ENCODE results near the gene MYO10. TPM values are rescaled to one million over a fixed set of nuclear protein-coding genes. Genes with fewer than 3 reads are reported as not detected.
"Not testable (repeated sequence)": the region's sequence is repeated elsewhere in the genome, so short reads cannot be mapped to it uniquely, and the experiment has no call there.

MYO10 gene
- polyA plus RNA-seq, 4 donors, result 28.8 to 46.4 (median 40.1) TPM

- DNase-seq (ENCODE audit: low read depth in 4 of 4, low spot score in 3 of 4), result no peak
These were observed 178.9 kb downstream of the MYO10 start for GRCh38 chr5:16757146-16757545.

- no peak for DNase-seq (ENCODE audit: low read depth in 4 of 4, low spot score in 3 of 4)
These were observed 179.4 kb downstream of the MYO10 start for GRCh38 chr5:16756692-16757091.

- DNase-seq (ENCODE audit: low read depth in 4 of 4, low spot score in 3 of 4), result no peak
These were observed 180.4 kb downstream of the MYO10 start for GRCh38 chr5:16755641-16756040.

- no peak for DNase-seq (ENCODE audit: low read depth in 4 of 4, low spot score in 3 of 4)
These were observed 181.5 kb downstream of the MYO10 start for GRCh38 chr5:16754601-16755000.

GRCh38 chr5:16754086-16754485, 182.0 kb downstream of the MYO10 start:
- DNase-seq (ENCODE audit: low read depth in 4 of 4, low spot score in 3 of 4), result no peak

- DNase-seq (ENCODE audit: low read depth in 4 of 4, low spot score in 3 of 4), result no peak
These were observed 185.6 kb downstream of the MYO10 start for GRCh38 chr5:16750445-16750844.

DNA sequence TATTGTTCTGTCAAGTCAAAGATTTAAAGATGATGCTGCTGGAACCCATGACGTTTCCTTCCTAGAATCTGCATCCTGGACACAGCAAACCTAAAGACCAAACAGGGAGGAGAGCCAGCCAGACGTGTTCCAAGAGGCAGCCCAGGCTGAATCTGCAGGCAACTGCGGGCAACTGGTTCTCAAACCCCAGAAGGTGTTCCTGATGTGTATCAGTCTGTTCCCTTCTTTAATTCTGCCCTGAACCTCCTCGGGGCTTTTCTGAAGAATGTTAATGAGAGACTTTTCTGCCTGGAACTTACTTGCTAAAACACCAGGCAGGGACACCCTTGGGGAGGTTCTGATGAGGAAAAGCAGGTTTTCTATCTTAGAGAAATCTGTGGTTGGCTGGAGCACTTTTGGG, 186.5 kb downstream of the MYO10 start:
- no peak for DNase-seq (ENCODE audit: low read depth in 4 of 4, low spot score in 3 of 4)

DNA sequence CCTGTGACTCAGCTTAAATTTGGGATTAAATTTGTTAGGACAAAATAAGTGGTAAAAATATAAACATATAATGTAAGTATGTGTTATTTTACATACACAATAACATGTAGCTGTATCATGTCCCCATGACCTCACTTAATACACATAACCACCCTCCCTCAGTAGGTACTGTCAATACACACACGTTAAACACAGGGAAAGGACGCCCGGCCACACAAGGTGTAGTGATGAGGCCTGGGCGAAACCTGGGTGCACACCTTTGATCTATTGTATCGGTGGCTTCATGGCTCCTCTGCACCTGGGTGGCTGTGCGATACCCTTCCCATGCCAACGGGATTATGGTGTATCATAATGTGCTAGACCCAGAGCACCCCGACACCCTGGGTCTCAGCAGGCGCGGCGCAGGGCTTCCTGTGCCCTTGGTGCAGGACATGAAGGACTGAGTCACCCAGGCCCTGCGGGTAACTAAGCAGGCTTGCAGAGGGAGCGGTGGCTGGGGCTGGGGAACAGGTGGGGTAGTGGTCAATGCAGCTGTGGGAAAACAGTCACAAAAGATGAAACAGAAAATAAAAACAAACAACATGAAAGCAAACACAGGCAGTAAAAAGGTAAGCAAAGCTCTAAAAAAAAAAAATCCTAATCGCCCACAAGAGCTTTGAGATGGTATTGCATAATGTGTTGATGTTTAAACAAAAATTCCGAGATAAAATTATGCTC, 191.8 kb downstream of the MYO10 start:
- DNase-seq (ENCODE audit: low read depth in 4 of 4, low spot score in 3 of 4), result no peak

GRCh38 chr5:16742938-16743337, 193.2 kb downstream of the MYO10 start:
- DNase-seq (ENCODE audit: low read depth in 4 of 4, low spot score in 3 of 4), result no peak

- no peak for DNase-seq (ENCODE audit: low read depth in 4 of 4, low spot score in 3 of 4)
These were observed 195.2 kb downstream of the MYO10 start for GRCh38 chr5:16740811-16741392.

DNA sequence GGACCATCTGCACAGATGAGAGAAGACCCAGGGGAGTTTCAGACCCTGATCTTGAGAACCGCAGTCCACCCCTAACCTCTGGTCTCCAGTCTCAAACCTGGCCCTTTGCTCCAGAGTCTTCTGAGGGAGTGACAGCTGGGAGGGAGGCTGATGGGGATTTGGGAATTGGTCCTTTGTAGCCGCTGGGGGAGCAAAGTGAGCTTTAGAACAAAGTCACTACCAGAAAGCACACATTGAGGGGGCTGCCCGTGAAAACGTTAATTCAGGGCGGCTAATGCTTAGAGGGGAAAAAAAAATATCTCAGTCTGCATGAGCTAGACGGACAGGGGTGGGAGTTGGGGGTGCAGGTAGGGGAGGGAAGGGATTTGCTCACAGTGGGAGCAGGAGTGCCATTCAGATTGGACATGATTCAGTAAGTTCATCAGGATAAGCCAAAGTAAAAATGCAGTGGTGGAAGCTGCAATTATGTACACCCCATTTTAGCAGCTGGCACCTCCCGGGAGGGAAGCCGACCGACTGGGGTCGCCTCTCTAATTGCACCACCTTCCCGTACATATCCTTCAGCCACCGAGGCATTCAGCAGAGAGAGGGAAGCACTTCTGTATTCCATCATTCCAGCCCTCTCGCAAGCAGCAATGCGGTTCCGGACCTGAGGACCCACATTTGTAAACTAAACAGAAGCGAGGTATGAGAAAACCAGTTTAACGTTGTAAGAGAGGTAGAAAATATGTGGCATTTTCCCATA, 195.8 kb downstream of the MYO10 start:
- no peak for DNase-seq (ENCODE audit: low read depth in 4 of 4, low spot score in 3 of 4)

DNA sequence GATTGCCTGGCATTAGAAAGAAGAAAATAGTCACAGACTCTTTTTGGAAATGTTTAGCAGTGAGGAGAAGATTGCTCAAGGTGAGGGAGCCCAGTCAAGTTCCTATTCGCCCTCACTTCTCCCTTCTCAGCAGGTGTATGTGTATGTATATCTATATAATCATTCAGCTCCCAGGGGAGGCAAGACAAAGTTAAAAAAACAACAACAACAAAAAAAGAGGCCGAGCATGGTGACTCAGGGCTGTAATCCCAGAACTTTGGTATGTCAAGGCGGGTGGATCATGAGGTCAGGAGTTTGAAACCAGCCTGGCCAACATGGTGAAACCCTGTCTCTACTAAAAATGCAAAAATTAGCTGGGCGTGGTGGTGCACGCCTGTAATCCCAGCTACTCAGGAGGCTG, 197.7 kb downstream of the MYO10 start:
- not testable (repeated sequence) for DNase-seq (ENCODE audit: low read depth in 4 of 4, low spot score in 3 of 4)

GRCh38 chr5:16737620-16738364, 198.3 kb downstream of the MYO10 start:
- DNase-seq (ENCODE audit: low read depth in 4 of 4, low spot score in 3 of 4), result no peak

GRCh38 chr5:16737209-16737608, 198.9 kb downstream of the MYO10 start:
- no peak for DNase-seq (ENCODE audit: low read depth in 4 of 4, low spot score in 3 of 4)

DNA sequence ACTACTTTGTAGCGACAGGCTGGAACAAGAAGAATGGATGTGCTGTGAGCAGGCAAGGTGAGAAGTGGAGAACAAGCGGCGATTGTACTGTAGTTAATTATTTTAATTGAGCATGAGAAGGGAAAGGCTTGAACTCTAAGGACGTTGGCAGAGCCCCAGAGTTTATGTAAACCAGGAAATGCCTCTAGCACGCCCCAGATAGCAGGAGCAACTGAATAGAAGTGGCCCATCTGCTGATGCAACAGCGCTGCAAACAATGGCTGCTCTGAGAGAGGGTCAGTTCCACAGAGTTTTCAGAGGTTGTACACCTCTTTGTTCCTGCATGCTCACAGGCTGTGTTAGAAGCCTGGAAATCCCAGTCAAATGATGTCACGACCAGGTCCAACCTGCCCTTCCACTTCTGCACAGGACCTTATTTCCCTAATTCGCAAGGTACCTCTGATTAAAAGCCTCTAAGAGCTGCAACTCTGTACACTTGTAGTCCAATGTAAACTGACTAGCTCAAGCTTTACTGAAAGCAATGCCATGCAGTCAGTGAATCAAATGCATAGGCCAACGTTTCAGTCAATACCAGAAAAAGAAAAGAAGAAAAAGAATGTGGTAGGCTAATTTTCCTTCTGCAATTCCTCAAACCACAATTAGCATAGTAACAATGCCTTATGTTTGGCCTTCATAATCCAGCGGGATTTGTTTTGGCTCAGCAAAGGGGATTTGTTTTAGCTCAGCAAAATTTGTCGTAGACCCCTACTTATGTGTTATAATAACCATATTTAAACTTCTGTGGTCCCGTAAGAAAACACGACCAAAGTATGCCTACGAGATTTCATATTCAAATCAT, 199.7 kb downstream of the MYO10 start:
- DNase-seq (ENCODE audit: low read depth in 4 of 4, low spot score in 3 of 4), result peak in 1 of 4 donors; percentile 33

DNA sequence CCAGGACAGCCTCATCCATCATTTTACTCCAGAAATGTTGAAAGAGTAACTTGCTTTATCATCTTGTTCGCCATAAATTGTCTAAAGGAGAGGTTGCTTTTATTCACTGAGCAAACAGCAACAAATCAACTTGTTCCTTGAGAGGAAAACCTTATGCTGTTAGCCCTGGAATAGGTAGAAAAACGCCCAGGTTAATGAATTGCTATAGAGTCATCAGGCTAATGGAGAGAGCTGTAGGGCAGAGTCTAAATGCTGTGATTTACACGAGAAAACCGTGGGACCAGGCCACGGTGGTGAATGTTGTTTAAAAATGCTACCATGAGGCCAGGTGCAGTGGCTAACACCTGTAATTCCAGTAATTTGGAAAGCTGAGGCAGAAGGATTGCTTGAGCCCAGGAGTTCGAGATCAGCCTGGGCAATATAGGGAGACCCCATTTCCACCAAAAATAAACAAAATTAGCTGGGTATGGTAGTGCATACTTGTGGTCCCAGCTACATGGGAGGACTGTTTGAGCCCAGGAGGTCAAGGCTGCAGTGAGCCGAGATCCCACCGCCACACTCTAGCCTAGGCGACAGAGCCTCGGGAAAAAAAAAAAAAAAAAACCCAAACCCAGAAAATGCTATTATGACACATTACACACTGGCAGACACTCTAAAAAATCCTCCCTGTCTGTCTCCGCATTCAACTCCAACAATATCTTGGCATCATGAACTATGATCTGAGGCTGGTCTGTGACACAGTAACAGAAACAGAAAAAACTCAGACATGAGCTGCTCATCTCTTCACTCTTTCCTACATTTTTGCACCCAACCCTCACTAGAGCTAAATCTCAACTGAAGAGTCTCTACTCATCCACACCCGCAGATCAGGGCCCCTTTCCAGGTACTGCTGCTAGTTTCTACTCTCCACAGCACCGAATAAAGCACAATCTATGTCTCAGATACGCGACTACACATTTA, 200.7 kb downstream of the MYO10 start:
- DNase-seq (ENCODE audit: low read depth in 4 of 4, low spot score in 3 of 4), result no peak

- no peak for DNase-seq (ENCODE audit: low read depth in 4 of 4, low spot score in 3 of 4)
These were observed 202.6 kb downstream of the MYO10 start for GRCh38 chr5:16733331-16734006.

- DNase-seq (ENCODE audit: low read depth in 4 of 4, low spot score in 3 of 4), result no peak
These were observed 203.7 kb downstream of the MYO10 start for GRCh38 chr5:16732356-16732755.

All from left renal pelvis (tissue), 4 donors.